Stimulated activated naive CD4-positive, alpha-beta T cell (primary cell): ENCODE data around the gene CREG2.
"Not testable (repeated sequence)": the region's sequence is repeated elsewhere in the genome, so short reads cannot be mapped to it uniquely, and the experiment has no call there.

Experiments used
- DNase-seq, 6 experiments: peaks; one replicate each; lab custom pipeline; 2025; lab: John Stamatoyannopoulos, UW

CREG2 gene

DNA sequence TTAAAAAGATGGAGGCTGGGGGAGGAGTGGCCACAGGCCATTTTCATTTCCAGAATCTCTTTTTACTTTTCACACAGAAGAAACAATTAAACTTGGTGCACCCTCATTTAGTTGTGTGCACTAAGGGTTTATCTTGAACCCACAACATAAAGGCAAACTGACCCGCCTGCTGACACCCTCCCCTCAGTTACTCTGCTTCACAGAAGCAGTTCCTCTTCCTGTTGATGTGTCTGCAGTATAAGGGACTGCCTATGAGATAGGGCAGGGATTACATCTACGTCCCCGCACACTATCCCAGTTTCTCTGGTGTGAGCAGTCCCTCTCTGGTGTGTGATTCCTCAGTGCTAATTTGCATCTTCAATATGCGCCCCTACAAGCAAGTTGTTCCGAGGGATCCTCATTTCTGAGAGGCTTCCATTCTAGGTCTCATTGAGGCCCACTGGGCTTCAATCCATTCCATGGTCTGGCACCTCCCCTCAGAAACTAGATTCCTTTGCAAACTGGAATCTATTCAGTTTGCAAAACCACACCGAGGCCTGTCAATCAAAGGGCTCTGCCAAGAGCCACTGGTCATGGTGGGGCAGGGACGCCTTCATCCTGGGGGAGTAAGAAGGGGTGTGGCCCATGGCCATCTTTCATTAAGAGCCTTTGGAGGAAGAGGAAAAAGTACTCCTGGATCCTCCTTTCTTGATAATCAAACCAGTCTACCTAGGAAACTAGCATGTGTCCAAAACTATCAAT is 12.3 kb downstream of the CREG2 start:
- no peak for DNase-seq

- DNase-seq, result no peak
Observed at GRCh38 chr2:101372792-101373191, 14.5 kb downstream of the CREG2 start.

DNA sequence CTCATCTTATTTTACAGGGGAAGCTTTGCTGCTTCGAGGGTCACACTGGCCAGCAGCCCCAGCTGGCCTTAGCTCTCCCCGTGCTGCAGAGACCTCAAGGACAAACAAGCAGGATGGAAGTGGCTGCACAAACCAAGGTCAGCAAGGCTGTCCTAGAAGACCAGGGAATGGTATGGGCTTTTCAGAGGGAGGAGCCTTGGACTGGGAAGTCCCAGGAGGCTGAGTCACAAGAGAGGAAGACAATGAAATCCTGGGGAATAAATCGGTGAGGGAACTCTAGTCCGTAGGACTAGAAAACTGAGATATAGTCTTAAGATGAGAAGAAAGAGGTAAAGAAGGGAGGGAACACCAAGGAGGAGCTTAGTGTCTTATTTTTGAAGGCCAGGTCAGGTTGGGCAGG is 15.7 kb downstream of the CREG2 start:
- no peak for DNase-seq

GRCh38 chr2:101369100-101369499 is 18.2 kb downstream of the CREG2 start:
- no peak for DNase-seq

DNA sequence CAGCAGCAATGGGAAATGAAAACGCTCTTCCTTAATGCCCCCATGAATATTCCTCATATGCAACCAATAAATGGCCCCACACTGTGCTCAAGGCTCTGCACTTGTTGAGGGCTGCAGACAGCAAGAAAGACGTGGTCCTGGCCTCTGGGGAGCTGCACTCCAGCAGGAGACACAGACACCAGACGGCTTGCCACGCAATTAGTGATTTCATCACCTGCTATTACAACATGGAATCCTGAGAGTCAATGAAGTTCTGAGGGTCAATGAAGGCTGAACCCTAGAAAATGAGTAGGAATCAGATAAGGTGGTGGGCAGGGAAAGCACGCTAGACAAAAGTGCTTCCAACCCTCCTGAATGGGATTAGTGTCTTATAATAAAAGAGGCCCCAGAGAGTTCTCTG is 18.9 kb downstream of the CREG2 start:
- no peak for DNase-seq

DNA sequence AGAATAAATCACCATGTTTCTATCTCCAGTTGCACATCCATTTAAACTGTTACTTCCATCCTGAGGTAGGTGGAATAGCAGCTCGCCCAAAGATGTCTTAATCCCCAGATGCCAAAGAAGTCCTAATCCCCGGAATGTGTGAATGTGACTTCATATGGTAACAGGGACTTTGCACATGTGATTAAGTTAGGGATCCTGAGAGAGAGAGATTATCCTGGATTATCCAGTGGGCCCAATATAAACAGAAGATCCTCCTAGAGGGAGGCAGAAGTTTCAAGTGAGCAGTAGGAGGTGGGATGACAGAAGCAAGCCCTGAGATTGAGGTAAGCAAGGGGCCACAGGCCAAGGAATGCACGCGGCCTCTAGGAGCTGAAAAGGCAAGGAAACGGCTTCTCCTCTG is 19.8 kb downstream of the CREG2 start:
- DNase-seq, result no peak

DNA sequence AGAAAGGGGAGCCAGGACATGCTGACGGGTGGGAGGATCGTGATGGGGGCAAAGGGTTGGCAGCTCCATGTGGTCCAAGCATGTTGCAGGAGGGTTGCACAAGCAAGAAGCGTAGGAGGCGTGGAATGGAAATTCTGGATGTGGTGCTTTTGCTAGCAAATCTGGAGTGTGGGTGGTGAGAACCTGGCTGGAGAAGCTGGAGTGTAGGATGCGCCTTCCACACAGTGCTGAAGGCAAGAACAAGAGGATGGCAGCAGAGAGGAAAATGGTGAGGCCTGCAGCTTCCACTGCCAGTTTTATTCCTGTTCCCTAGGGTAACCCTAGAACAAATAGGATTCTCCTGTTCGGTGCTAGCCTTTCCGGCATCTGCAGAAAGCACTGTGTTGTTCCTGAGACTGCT is 22.4 kb downstream of the CREG2 start:
- DNase-seq, result no peak

- no peak for DNase-seq
Observed at GRCh38 chr2:101362777-101363176, 24.5 kb downstream of the CREG2 start.

DNA sequence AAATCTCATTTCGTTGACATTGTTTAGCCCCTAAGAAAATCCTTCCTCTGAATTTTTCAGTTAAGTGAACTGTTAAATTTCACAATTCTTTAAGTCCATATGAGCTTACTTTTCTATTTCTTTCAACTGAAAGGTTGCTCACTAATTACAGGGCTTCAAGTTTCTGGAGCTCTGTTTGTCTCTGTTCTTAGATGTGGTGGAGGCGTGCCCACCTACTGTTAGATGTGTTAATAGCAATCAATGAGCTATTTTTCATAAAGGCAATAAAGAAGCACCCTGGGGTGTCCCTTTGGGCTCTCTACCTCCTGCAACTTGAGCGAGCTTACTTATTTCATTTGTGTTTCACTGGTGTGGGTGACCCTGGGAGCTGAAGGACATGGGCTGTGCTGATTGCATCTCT is 25.0 kb downstream of the CREG2 start:
- DNase-seq, result no peak

GRCh38 chr2:101361522-101361921 is 25.8 kb downstream of the CREG2 start:
- peak in 2 of 6 experiments; percentile 16 to 22 for DNase-seq

- no peak for DNase-seq
Observed at GRCh38 chr2:101361121-101361520, 26.2 kb downstream of the CREG2 start.

DNA sequence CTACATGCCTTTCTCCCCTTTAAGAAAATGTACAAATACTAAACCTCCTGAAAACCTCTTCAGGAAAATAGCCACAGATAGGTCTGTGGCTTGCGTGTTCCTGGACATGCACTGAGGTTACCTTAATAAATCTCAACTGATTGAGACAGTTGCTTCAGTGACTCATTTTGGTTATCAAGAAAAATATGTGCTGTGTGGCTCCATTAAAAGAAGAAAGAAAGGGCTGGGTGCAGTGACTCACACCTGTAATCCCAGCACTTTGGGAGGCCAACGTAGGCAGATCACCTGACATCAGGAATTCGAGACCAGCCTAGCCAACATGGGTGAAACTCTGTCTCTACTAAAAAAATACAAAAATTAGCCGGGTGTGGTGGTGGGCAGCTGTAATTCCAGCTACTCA is 27.1 kb downstream of the CREG2 start:
- no peak for DNase-seq

DNA sequence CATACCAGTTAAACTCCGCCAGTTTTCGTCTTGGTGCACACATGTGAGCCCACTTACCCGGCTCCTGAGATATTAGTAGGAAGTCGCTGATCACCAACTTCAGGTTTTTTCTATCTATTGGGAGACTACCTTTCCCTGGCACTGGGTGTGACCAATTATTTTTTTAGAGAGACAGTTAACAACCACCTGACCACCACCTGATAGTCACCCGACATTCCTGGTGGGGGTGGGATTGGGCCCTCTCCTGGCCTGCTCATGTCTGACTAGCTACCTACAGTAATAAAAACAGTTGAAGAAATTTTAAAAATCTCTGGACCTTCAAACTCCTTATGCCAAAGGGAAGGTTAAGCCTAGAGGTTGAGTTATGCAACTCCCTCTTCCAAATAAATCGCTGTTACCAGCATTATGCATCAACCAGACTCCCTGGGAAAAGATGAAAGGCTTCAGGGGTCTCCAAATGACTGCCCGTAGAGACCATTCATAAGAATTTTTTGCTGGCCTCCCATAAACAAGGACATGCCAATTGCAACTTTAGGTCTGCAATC is 27.8 kb downstream of the CREG2 start:
- DNase-seq, result no peak

DNA sequence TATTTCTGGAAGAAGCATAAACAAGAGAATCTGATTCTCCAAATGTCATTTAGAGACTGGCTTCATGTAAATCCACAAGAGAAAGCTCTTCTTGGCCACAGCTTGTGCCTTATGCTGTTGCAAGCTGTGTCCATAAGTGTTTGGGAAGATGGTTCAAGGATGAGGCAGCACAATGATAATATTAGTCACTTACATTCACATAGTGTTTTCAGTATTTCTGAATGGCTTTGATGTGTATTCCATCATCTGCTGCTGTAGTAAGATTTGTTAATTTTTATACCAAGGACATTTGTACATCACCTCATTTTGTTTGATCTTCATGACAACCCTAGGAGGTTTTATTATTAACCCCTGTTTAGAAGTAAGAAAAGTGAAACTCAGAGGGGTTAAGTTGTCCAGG is 29.9 kb downstream of the CREG2 start:
- DNase-seq, result no peak

DNA sequence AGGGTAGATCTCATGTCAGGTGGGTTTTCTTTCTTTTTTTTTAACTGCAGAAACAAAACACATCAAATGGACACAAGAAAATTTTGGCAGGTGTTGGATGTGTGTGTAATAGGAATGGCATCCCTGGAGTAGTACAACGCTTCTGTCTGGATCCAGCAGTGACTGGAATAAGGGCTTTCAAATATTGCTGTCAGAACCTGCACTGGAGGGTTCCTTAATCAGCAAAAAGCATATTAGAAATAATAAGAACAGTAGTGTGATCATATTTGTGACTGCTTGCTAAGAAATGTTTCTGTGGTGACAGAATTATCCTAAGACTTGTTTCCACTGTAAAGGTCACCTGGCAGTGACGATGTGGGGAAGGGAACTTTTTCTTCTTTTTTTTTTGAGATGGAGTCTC is 30.8 kb downstream of the CREG2 start:
- no peak for DNase-seq

DNA sequence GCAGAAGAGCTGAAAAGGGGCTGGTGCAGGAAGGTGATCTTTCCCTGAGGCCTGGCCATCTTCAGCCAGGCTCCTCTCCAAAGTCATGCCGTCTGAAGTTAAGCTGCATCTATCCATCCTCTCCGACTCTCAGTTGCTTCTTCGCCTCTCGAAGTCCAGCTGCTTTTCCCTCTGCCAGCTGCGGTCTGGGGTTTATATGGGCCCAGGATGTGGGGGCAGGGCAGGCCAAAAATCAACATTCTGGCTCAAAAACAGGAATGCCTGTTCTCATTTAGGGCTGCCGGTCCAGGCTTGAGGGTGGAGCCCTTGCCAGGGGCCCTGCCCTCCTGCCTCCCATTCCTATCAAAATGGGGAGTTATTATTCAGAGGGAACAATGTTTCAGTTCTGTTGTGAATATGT is 31.2 kb downstream of the CREG2 start:
- no peak for DNase-seq

GRCh38 chr2:101355401-101356054 is 31.8 kb downstream of the CREG2 start:
- DNase-seq, result no peak

DNA sequence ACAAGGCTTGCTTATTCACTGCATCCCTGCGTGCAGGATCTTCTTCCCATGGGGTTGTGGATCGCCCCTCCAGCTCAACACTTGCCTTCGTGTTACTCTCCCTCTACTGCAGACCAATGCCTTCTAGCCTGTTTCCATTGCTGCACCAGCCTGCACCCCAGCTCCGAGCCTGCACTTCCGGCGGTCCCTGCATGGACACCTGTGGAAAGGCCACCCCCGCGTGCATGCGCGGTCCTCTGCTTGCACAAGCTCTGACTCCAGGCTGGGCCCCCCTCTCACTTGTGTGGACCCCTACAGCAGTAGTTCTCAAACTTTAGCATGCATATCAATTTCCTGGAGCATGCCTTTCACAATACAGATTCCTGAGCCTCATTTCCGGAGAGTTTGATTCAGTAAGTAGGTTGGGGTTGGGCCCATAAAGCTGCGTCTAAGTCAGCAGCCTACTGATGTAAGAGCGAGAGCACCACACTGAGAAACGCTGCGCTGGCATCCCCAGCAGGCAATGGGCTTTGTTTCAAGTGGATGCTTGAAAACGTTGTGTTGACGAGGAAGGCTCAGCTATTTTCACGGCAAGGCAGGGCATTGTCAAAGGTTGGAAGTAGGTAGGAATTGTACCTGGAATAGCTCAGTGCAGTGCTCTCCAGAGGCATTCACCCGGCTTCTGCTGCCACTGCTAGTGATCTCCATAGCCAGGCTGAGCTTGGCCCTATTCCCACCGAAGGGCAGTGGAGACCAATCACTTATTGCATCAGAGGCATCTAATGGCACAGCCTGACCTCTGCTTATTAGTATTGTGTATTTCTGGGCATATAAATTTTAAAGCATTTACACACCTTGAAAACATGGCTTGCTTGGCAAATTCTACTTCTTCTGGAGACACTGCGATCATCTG is 32.6 kb downstream of the CREG2 start:
- no peak for DNase-seq

DNA sequence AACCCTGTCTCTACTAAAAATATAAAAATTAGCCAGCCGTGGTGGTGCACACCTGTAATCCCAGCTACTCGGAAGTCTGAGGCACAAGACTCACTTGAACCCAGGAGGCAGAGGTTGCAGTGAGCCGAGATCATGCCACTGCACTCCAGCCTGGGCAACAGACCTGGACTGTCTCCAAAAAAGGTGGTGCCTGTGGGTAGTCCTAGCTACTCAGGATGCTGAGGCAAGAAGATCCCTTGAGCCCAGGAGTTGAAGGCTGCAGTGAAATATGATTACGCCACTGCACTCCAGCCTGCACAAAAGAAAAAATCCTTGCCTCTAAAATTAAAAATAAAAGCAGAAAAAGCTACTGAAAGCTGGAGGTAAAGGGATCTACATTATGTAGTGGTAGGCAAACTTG is 34.7 kb downstream of the CREG2 start:
- not testable (repeated sequence) for DNase-seq

DNA sequence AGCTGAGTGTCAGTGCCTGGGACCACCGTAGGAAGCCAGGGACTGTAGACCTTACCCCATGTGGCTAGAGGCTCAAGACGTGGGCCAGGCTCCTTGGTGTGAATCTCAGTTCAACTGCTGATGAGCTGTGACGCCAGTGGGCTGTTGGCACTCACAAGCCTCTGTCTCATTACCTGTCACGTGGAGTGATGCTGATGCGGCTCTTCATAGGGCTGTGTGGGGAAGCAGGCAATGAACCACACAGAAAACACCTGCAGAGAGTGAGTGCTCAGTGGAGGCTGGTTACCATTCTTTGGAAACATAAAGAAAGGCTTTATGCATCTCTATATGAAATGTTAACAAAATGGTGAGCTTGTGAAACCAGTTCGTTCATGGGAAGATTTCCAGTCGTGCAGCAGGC is 36.1 kb downstream of the CREG2 start:
- DNase-seq, result no peak

DNA sequence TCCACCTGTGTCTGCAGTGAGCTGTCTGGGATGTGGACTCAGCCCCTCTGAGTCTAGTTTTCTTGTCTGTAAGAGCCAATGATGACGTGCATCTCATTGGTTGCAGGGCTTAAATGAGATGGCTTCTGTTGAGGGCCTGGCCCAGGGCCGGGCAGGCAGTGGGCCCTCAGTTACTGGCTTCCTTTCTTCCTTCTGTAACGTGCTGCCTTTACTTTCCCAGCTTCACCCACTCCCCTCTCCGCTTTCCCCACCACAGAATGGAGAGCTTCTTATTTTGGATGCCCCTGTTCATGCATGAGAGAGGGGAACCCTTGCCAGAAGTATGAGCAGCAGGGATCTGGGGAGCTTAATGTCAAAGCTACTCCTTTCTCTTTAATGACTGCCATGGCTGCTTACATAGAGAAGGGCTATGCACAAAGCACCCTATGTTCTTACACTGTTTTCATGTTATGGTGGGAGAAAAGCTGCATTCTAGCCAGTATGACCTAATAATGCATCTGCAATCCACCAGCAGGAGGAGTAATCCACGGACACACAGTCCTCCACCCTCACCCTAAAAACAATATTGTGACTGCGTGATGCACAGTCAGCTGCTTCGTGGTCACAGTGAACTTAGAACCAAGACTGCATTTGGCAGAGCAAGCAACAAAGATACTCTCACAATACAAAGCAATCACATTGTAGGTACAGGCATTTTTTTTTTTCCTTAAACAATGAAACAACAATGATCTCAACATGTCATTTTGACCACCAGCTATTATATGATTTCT is 37.2 kb downstream of the CREG2 start:
- DNase-seq, result peak in 1 of 6 experiments; percentile 11

GRCh38 chr2:101348883-101349282 is 38.4 kb downstream of the CREG2 start:
- DNase-seq, result no peak
